K562 (cell line): ENCODE data around the gene FOXK2. TPM values are rescaled to one million over a fixed set of nuclear protein-coding genes. Genes with fewer than 3 reads are reported as not detected.

Experiments
- ATAC-seq: fragments of 200-7000 bp; cut with Tn5 transposase; 3 replicates; pipeline ENCODE4 v1.9.1; 2020; ENCODE audit warnings: moderate library complexity
- BruUV-seq: library from RNA; stranded (reverse); fragments of 400-500 nt; replicated peaks from 2 replicates; lab custom pipeline; 2021; lab: Mats Ljungman, UMichigan
- CTCF ChIA-PET: fragments of 300-600 bp; formaldehyde crosslinking; extraction: SDS; loops from one replicate; lab custom pipeline; 2021; ENCODE audit warnings: low intra/inter-chr PET ratio; lab: Yijun Ruan, JAX
- POLR2A ChIA-PET: fragments of 300-600, 350-650 bp; sonication (Branson Sonifier 250); formaldehyde crosslinking; extraction: SDS; loops from one replicate; lab custom pipeline; 2021; ENCODE audit warnings: antibody characterized with exemption, inconsistent platforms; lab: Yijun Ruan, JAX
- DNase-seq, 4 experiments: peaks; one replicate each; pipeline versions ENCODE4 v3.0.0 to v3.0.0-alpha.2; 2011 to 2018; ENCODE audit warnings: low spot score in 3 of 4, mixed read lengths in 3 of 4; ENCODE audit errors: extremely low read depth in 1 of 4
- FAIRE-seq: peaks from 2 replicates; lab custom pipeline; 2011; peaks lifted over from hg19 to GRCh38; lab: Jason Lieb, UNC
- H2AFZ ChIP-seq: 2 replicates; pipeline ENCODE4 v1.6.0; 2011; ENCODE audit warnings: low read depth, low read length, control low read depth, inconsistent platforms
- H3K27ac ChIP-seq: fragments of 200-600 bp; 3 replicates; pipeline ENCODE4 v1.8.0; 2011; ENCODE audit warnings: low read depth, mild to moderate bottlenecking, control low read depth, inconsistent platforms, low read length, moderate library complexity, mixed read lengths; ENCODE audit errors: extremely low read depth
- H3K27me3 ChIP-seq, 2 experiments: fragments of 300-600 bp in 1 of 2; 2 replicates in 1 of 2; 3 replicates in 1 of 2; pipeline versions ENCODE4 v1.6.0 to v1.8.0; 2011; ENCODE audit warnings: inconsistent platforms in 2 of 2, low read length in 2 of 2, mild to moderate bottlenecking in 1 of 2, mixed read lengths in 1 of 2, moderate library complexity in 1 of 2; ENCODE audit not compliant: control insufficient read depth in 2 of 2, insufficient read depth in 2 of 2
- H3K36me3 ChIP-seq: fragments of 300-600 bp; 3 replicates; pipeline ENCODE4 v1.8.0; 2011; ENCODE audit warnings: mild to moderate bottlenecking, low read length, inconsistent platforms; ENCODE audit not compliant: control insufficient read depth, insufficient read depth
- H3K4me1 ChIP-seq, 2 experiments: fragments of 200-600 bp in 1 of 2; replicated peaks in 1 of 2; 2 replicates in 1 of 2; 3 replicates in 1 of 2; pipeline versions ENCODE4 v1.5.1 to v1.8.0; 2011; ENCODE audit warnings: inconsistent platforms in 2 of 2, low read length in 2 of 2, mild to moderate bottlenecking in 1 of 2, mixed read lengths in 1 of 2, moderate library complexity in 1 of 2; ENCODE audit not compliant: control insufficient read depth in 2 of 2, insufficient read depth in 2 of 2
- H3K4me2 ChIP-seq: 2 replicates; pipeline ENCODE4 v1.6.1; 2011; ENCODE audit warnings: low read length, control low read depth, inconsistent platforms, mixed read lengths; ENCODE audit not compliant: insufficient read depth
- H3K4me3 ChIP-seq: fragments of 200-600 bp; sonication (generic), shearing (Covaris generic); 2 replicates; pipeline ENCODE4 v1.5.1; 2016; ENCODE audit warnings: control low read depth, inconsistent platforms
- H3K79me2 ChIP-seq: fragments of 200-600 bp; 3 replicates; pipeline ENCODE4 v1.8.0; 2011; ENCODE audit warnings: low read length, inconsistent platforms; ENCODE audit not compliant: control insufficient read depth, insufficient read depth
- H3K9ac ChIP-seq, 2 experiments: 2 replicates each; pipeline versions ENCODE4 v1.6.0 to v1.6.1; 2011; ENCODE audit warnings: low read depth in 2 of 2, low read length in 2 of 2, control low read depth in 1 of 2, inconsistent platforms in 1 of 2, mild to moderate bottlenecking in 1 of 2, mixed read lengths in 1 of 2; ENCODE audit not compliant: insufficient read depth in 1 of 2
- H3K9me1 ChIP-seq: one replicate; pipeline ENCODE4 v1.6.0; 2011; ENCODE audit warnings: inconsistent platforms, mild to moderate bottlenecking, low read length, moderate library complexity; ENCODE audit not compliant: control insufficient read depth, insufficient read depth
- H3K9me3 ChIP-seq: replicated peaks from 2 replicates; pipeline ENCODE4 v1.5.1; 2011; ENCODE audit warnings: low read depth, low read length, inconsistent platforms; ENCODE audit not compliant: control insufficient read depth, insufficient read depth
- H4K20me1 ChIP-seq: replicated peaks from 2 replicates; pipeline ENCODE4 v1.6.1; 2011; ENCODE audit warnings: low read length, inconsistent platforms, mixed read lengths; ENCODE audit not compliant: control insufficient read depth, insufficient read depth
- ARID2 ChIP-seq: fragments of 450-650 bp; IDR thresholded peaks from 2 replicates; pipeline ENCODE4 v1.6.1; 2017; ENCODE audit warnings: antibody characterized with exemption, mild to moderate bottlenecking
- CEBPG ChIP-seq, 3 experiments: fragments of 200-800 bp in 1 of 3; sonication (Bioruptor generic) in 1 of 3; sonication (generic) in 1 of 3; formaldehyde crosslinking in 1 of 3; IDR thresholded peaks in 2 of 3; conservative IDR thresholded peaks in 1 of 3; 2 replicates each; pipeline versions ENCODE4 v1.6.1 to v1.8.0; 2016 to 2022; ENCODE audit warnings: missing compliant biosample characterization in 2 of 3, missing genetic modification characterization in 2 of 3, mild to moderate bottlenecking in 1 of 3, missing genetic modification reagents in 1 of 3
- E2F6 ChIP-seq, 2 experiments: IDR thresholded peaks; 2 replicates each; pipeline ENCODE4 v1.6.1; 2011; ENCODE audit warnings: borderline replicate concordance in 1 of 2, control low read depth in 1 of 2, low read depth in 1 of 2, low read length in 1 of 2, mild to moderate bottlenecking in 1 of 2, mixed read lengths in 1 of 2, moderate library complexity in 1 of 2; ENCODE audit not compliant: insufficient read depth in 1 of 2, insufficient read length in 1 of 2, poor library complexity in 1 of 2, severe bottlenecking in 1 of 2; ENCODE audit errors: extremely low read depth in 1 of 2
- FOXJ3 ChIP-seq: sonication (generic); formaldehyde crosslinking; IDR thresholded peaks from 2 replicates; pipeline ENCODE4 v1.4.0; 2020; ENCODE audit warnings: mild to moderate bottlenecking, missing genetic modification reagents
- HDAC8 ChIP-seq: fragments of 450-650 bp; IDR thresholded peaks from 2 replicates; pipeline ENCODE4 v1.6.1; 2016; ENCODE audit warnings: mild to moderate bottlenecking, missing genetic modification characterization, moderate library complexity, missing compliant biosample characterization
- HNRNPH1 ChIP-seq: fragments of 200-400 bp; formaldehyde crosslinking; optimal IDR thresholded peaks from 2 replicates; pipeline ENCODE3; 2017; ENCODE audit warnings: low read depth, mild to moderate bottlenecking, low read length, moderate library complexity
- RBM14 ChIP-seq: fragments of 200-400 bp; formaldehyde crosslinking; IDR thresholded peaks from 2 replicates; pipeline ENCODE4 v1.6.1; 2018; ENCODE audit warnings: low read depth, mild to moderate bottlenecking, low read length, moderate library complexity, borderline replicate concordance; ENCODE audit not compliant: insufficient read depth
- ZBTB43 ChIP-seq: sonication (generic); formaldehyde crosslinking; IDR thresholded peaks from 2 replicates; pipeline ENCODE4 v1.8.0; 2023; ENCODE audit warnings: mild to moderate bottlenecking, missing genetic modification reagents
- ZNF316 ChIP-seq: fragments of 450-650 bp; IDR thresholded peaks from 2 replicates; pipeline ENCODE4 v1.6.1; 2016
- WGBS: fragments of 100-300 bp; shearing (Covaris generic); methylation state at CpG from one replicate; pipeline ENCODE4 v1.1.6; 2016; ENCODE audit warnings: low coverage, mixed read lengths; ENCODE audit not compliant: insufficient coverage; ENCODE audit errors: missing lambda C conversion rate; 5-methylcytosine and 5-hydroxymethylcytosine counted together
- in situ Hi-C: fragments of 300-500 bp; cut with MboI; formaldehyde crosslinking; loops from 4 replicates; pipeline ENCODE4 v1.15.0; 2018; ENCODE audit warnings: inconsistent platforms, mixed read lengths
- intact Hi-C: fragments of 100-400 bp; cut with micrococcal nuclease; formaldehyde crosslinking; loops from 2 replicates; pipeline ENCODE4 v1.14.2; 2022
- polyA plus RNA-seq, 8 experiments: library from polyadenylated mRNA; depleted of rRNA in 4 of 8; stranded (reverse) in 5 of 8; unstranded in 3 of 8; fragments of >200 nt; fragmentation: Nextera tagmentation in 2 of 8; fragmentation: Illumina TruSeq in 1 of 8; extraction: Ambion mirVana in 2 of 8; extraction: Trizol in 1 of 8; gene quantifications; 2 replicates each; pipeline versions ENCODE4 v1.2.1 to v1.2.3, GENCODE V29; 2011 to 2014; ENCODE audit warnings: inconsistent platforms in 1 of 8, missing spikeins in 1 of 8
- total RNA-seq, 7 experiments: library from RNA; depleted of rRNA in 6 of 7; stranded (reverse); fragments of >200 nt in 6 of 7; fragmentation: Illumina TruSeq in 2 of 7; extraction: Trizol in 2 of 7; gene quantifications; 2 replicates each; pipeline versions ENCODE4 v1.2.1 to v1.2.3, GENCODE V29; 2011 to 2021; ENCODE audit warnings: low replicate concordance in 1 of 7
- TF ChIP-seq, protein P1 (sequence below): fragments of 450-650 bp; formaldehyde crosslinking; IDR thresholded peaks from 2 replicates; pipeline ENCODE4 v1.4.0; 2022; ENCODE audit warnings: missing genetic modification characterization

FOXK2 gene
- total and polyA plus RNA-seq, 9 of the 15 experiments (the other 6 are each of a cell fraction or from before 2014, with no cell fraction given): 3.0 to 86.0 (median 44.1) TPM

- TF ChIP-seq ZNF316 (0 out of 2 replicates have a peak, but pooled peaks have one; percentile 28), HDAC8 (tag) (no peak)
- TF ChIP-seq, all 486 proteins: peak for 1
- POLR2A ChIA-PET: interaction anchor here (1.0 to 2.1 kb wide), 2 partner anchors 10 to 11 kb away, joined by 5 read pairs; no protein-coding TSS in a partner anchor
- H3K4me1 ChIP-seq: peaks cover 0 to 3% of the 10 kb centered on the region in 2 experiments; a peak in 1 of 5 replicates
These were observed 49.5 kb downstream of the FOXK2 start for GRCh38 chr17:82568997-82569393.

DNA sequence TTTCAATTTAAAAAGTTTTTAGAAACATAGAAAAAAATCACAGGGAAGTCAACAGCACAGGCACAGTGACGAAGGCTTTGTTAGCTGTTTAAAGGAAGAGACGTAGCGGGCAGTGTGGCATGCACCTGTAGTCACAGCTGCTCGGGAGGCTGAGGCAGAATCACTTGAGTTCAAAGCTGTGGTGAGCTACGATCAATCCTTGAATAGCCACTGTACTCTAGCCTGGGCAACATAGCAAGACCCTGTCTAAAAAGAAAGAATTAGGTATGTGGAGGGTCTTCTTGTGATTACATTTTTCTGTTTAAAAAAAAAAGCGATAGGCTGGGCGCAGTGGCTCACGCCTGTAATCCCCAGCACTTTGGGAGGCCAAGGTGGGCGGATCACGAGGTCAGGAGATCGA lies 50.1 kb downstream of the FOXK2 start:
- BruUV-seq: no TSS peak
- Histone ChIP-seq H3K9ac (no peak overlapping the region), H3K9me1 (peaks cover 4% of the 10 kb centered on the region), H3K27me3 (no peaks in the 10 kb centered on the region), H3K36me3 (peaks cover 95% of the 10 kb centered on the region), H3K79me2 (peaks cover 63% of the 10 kb centered on the region), H2AFZ (no peak overlapping the region), H3K4me1 (peaks cover 0 to 3% of the 10 kb centered on the region in 2 experiments; a peak in 1 of 5 replicates), H3K27ac (no peak overlapping the region), H3K9me3 (no peaks in the 10 kb centered on the region), H3K4me2 (no peak overlapping the region), H3K4me3 (no peak overlapping the region), H4K20me1 (peaks cover 15% of the 10 kb centered on the region)
- CTCF ChIA-PET: no interaction called here
- 94% methylated on average over 10 of the region's 11 CpGs for WGBS
- POLR2A ChIA-PET: interaction anchor here (1.0 to 2.1 kb wide), 3 partner anchors 10 to 12 kb away, joined by 3 to 5 read pairs (median 5); no protein-coding TSS in a partner anchor
- intact Hi-C loops (no loop called here), in situ Hi-C loops (no loop called here)
- no peak for FAIRE-seq
- ATAC-seq: no peak
- no peak for DNase-seq
- no peak for TF ChIP-seq HNRNPH1
- no peak for TF ChIP-seq RBM14
- no peak for TF ChIP-seq ARID2
- no peak for TF ChIP-seq CEBPG (CRISPR knock-in tag; IDR thresholded peaks at IDR 0.05)
- no peak for TF ChIP-seq CEBPG (tag; conservative IDR thresholded peaks at IDR 0.05 in 1 of 2, IDR thresholded peaks at IDR 0.05 in 1 of 2)
- no peak for TF ChIP-seq ZBTB43 (CRISPR knock-in tag)
- TF ChIP-seq, protein P1, sequence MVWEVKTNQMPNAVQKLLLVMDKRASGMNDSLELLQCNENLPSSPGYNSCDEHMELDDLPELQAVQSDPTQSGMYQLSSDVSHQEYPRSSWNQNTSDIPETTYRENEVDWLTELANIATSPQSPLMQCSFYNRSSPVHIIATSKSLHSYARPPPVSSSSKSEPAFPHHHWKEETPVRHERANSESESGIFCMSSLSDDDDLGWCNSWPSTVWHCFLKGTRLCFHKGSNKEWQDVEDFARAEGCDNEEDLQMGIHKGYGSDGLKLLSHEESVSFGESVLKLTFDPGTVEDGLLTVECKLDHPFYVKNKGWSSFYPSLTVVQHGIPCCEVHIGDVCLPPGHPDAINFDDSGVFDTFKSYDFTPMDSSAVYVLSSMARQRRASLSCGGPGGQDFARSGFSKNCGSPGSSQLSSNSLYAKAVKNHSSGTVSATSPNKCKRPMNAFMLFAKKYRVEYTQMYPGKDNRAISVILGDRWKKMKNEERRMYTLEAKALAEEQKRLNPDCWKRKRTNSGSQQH: no peak
- no peak for TF ChIP-seq E2F6 (IDR thresholded peaks at IDR 0.05; ENCODE audit: borderline replicate concordance in 1 of 2, extremely low read depth in 1 of 2, insufficient read depth in 1 of 2, insufficient read length in 1 of 2, low read depth in 1 of 2, low read length in 1 of 2, poor library complexity in 1 of 2, severe bottlenecking in 1 of 2)
- TF ChIP-seq HDAC8 (tag): no peak
- TF ChIP-seq FOXJ3 (CRISPR knock-in tag): no peak

More at GRCh38 chr17:82568997-82569393, 49.5 kb downstream of the FOXK2 start:
- H3K4me2 ChIP-seq: no peak overlapping the region
- no TSS peak for BruUV-seq
- intact Hi-C loops (no loop called here), in situ Hi-C loops (no loop called here)
- H3K79me2 ChIP-seq: peaks cover 67% of the 10 kb centered on the region
- ATAC-seq (no peak), DNase-seq (no peak), FAIRE-seq (no peak)
- no peak overlapping the region for H2AFZ ChIP-seq
- H3K27me3 ChIP-seq: no peaks in the 10 kb centered on the region
- no peak overlapping the region for H3K4me3 ChIP-seq
- H3K9ac ChIP-seq: no peak overlapping the region
- H3K36me3 ChIP-seq: peaks cover 96% of the 10 kb centered on the region
- H4K20me1 ChIP-seq: peaks cover 15% of the 10 kb centered on the region
- CTCF ChIA-PET: no interaction called here
- H3K9me3 ChIP-seq: no peaks in the 10 kb centered on the region
- no peak overlapping the region for H3K27ac ChIP-seq
- peaks cover 4% of the 10 kb centered on the region for H3K9me1 ChIP-seq
- WGBS: 98% methylated on average over 10 of the region's 10 CpGs
